GM19395 (cell line): ENCODE data around the gene SOBP.

ENCODE experiments used
- ATAC-seq: cut with Tn5 transposase; IDR thresholded peaks from one replicate; pipeline ENCODE4 v1.9.1; 2021; ENCODE audit warnings: mild to moderate bottlenecking, moderate library complexity; ENCODE audit not compliant: unreplicated experiment

SOBP gene

GRCh38 chr6:107485157-107485556, 4.8 kb upstream of the SOBP start:
- no peak for ATAC-seq

GRCh38 chr6:107488174-107488874, 1.6 kb upstream of the SOBP start:
- ATAC-seq = no peak

DNA sequence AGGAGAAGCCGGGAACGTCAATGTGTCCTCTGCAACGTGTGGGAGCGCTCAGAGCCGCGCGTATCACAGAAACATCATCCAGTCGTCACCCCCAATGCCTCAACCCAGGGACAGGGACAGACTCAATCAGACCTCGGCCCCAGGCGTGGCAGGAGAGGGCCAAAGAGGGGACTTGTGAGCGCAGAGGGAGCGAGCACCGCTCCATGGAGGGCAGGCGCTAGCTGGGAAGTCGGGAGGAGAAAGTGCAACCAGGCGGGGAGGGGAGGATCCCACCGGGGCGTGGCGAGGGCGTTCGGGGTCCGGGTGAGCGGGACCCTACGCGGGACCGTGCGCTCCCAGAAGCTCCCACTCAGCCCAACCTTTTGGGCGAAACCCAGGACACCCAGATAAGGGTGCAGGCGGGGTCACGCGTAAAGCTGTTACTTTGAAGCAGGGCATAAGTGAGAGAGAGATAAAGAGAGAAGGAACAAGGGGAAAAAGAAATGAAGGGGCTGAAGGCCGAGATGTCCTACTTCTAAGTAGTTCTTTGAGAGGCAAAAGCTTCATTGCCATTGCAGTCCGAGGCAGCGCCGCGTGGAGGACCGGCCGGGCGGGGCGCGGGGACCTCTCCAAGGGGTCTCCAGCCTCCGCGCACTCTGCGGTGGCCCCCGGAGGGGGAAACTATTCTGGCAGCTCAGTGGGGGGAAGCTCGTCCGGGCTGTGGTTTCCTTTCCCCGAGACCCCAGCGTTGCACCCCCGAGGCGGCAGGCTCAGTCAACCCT, 862 bp upstream of the SOBP start:
- ATAC-seq = peak; percentile 24

DNA sequence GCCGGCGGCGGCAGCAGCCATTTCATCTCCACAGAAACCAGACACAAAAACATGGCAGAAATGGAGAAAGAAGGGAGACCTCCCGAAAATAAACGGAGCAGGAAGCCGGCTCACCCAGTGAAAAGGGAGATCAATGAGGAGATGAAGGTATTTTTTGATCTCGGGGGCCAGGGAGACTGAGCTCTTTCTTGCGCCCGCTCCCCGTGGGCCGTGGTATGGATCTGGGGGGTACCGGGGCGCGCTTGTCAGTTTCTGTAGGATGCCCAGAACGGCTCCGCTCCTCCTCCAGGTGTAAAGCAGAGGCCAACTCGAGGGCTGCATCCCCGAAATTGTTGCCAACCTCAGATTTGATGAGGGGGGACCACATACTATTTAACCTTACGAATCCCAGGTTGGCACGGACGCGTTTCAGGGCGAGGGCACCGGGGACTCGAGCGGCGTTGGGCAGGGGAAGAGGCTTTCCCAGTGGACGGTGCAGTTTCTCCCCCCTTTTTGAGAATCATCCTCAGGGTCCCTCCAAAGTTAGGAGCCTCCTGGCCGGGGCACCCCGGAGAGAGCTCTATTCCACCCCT, 735 bp downstream of the SOBP start:
- peak; percentile 18 for ATAC-seq

DNA sequence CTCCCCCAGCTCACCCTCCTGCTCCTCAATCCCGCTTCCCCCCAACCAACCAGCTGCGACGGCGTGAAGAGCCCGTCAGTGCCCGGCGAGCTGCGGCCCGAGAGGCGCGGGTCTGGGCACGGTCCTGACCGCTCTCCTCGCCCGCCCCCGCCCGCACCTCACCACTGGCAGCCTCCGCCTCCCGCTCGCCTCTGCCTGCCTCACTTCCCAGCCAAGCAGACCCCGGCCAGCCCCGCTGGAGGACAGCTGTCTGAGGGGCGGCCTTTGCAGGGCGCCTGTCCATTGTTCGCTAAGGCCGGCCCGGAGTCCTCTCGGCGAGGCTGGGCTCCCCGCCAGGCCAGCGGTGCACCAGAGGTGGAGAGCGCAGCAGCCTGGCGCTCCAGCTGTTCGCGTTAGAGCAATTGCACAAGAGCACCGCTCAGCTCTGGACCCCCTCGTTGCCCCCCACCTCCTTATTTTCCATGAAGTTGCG, 1.3 kb downstream of the SOBP start:
- no peak for ATAC-seq

- ATAC-seq = no peak
Observed at GRCh38 chr6:107491760-107492660, 2.1 kb downstream of the SOBP start.

- ATAC-seq = no peak
Observed at GRCh38 chr6:107493158-107494057, 3.5 kb downstream of the SOBP start.

DNA sequence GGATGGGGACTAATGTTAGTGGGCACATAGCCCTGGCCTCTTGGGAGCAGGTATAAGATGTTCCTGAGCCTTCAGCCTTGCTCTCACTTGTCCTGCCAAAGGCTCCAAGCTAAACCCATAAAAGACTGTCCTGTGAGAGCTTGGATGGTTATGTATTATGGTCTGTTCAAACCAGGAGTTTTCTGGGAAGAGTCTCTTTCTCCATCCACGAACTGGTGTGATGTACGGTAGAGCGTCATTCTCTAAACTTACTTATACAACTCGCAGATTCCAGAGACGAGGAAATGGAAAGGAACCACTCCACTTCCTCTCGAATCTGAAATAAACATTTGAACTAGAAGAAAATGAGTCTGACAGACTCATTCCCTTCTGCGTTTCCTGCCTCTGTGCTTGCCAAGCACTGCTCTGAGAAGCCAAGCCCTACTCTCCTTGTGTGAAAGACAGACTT, 5.3 kb downstream of the SOBP start:
- ATAC-seq = no peak

- ATAC-seq = no peak
Observed at GRCh38 chr6:107495971-107496370, 6.1 kb downstream of the SOBP start.

- ATAC-seq = no peak
Observed at GRCh38 chr6:107496892-107497684, 7.2 kb downstream of the SOBP start.

GRCh38 chr6:107504270-107505026, 14.5 kb downstream of the SOBP start:
- no peak for ATAC-seq

- no peak for ATAC-seq
Observed at GRCh38 chr6:107506145-107506544, 16.2 kb downstream of the SOBP start.

GRCh38 chr6:107509506-107509905, 19.6 kb downstream of the SOBP start:
- no peak for ATAC-seq

- no peak for ATAC-seq
Observed at GRCh38 chr6:107510108-107510507, 20.2 kb downstream of the SOBP start.

DNA sequence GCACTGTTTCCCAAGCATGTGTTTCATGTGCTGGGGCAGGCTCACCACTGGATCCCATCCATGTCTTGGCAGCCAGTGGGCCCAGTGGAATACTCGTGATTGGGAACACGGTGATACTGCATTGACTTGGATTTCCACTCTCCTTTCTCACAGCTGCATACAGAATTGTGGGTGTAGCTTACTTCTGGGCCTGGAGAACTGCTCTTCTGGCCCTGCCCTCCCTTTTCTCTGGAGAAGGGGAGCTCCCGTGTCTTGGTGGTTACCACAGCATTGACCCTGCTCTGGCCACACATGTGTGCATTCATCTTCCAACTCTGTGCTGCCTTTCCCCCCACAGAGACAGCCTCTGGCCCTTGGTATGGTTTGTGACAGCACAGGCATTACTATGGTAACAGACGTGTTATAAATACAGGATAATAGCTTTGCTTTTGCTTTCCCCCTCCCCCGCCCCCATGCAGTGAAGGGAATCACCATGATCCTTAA, 21.6 kb downstream of the SOBP start:
- no peak for ATAC-seq

DNA sequence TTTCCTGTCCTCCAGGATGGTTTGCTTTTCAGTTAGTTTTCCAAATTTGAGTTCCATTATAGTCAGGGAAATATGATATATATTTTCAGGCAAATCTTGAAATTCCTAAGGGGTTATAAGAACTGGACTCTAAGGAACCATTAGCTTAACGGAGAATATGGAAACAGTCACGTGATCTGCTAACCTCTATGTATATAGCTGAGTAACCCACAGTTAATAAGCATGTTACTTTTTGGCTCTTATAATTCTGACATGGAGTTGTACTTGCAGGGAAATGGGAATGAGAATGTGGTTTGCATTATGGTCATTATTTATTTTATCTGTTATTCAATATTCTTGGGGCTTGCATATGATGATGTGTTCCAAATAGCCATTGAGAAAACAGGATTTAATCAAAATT, 23.3 kb downstream of the SOBP start:
- ATAC-seq = no peak

DNA sequence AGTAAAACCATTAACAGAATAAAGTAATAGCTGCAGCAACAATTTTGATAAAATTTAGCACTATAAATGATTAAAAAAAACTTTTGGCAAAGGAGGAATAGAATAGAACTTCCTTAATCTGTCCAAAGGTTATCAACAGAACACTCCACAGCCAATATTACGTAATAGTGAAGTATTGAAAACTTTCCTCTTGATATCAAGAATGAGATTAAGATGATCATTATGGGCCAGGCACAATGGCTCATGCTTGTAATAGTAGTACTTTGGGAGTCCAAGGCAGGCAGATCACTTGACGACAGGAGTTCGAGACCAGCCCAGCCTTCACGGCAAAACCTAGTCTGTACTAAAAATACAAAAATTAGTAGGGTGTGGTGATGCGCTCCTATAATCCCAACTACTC, 26.0 kb downstream of the SOBP start:
- ATAC-seq = no peak

GRCh38 chr6:107517274-107517673, 27.4 kb downstream of the SOBP start:
- ATAC-seq = no peak
